Stimulated activated CD4-positive, alpha-beta T cell treated with anti-CD3 and anti-CD28 coated beads, Interleukin-1b, Interleukin-23, amount 100 ng/mL, for 24 hours (primary cell): ENCODE measurements around the gene CYP27B1.

Source experiments
- DNase-seq, 4 experiments: peaks; one replicate each; pipeline ENCODE4 v3.0.0-alpha.2; 2020; ENCODE audit warnings: low read depth in 4 of 4, low spot score in 1 of 4

Gene CYP27B1

GRCh38 chr12:57766464-57767304 lies at the start of gene CYP27B1:
Gene CYP27B1, minus strand, starts transcription at chr12:57767078. Its CDS starts 37 bp downstream, at chr12:57767041.
- no peak for DNase-seq

- DNase-seq: no peak
These were observed 49.4 kb upstream of the CYP27B1 start for GRCh38 chr12:57816001-57816854.

GRCh38 chr12:57815177-57816000 lies 48.5 kb upstream of the CYP27B1 start:
- no peak for DNase-seq

- DNase-seq: no peak
These were observed 47.3 kb upstream of the CYP27B1 start for GRCh38 chr12:57813971-57814772.

GRCh38 chr12:57813111-57813970 lies 46.5 kb upstream of the CYP27B1 start:
- DNase-seq: no peak

GRCh38 chr12:57811028-57811755 lies 44.3 kb upstream of the CYP27B1 start:
- DNase-seq: no peak

- DNase-seq: no peak
These were observed 43.6 kb upstream of the CYP27B1 start for GRCh38 chr12:57810450-57810849.

- no peak for DNase-seq
These were observed 42.5 kb upstream of the CYP27B1 start for GRCh38 chr12:57809425-57809824.

GRCh38 chr12:57808351-57808750 lies 41.5 kb upstream of the CYP27B1 start:
- no peak for DNase-seq

- no peak for DNase-seq
These were observed 40.4 kb upstream of the CYP27B1 start for GRCh38 chr12:57807285-57807684.

- DNase-seq: no peak
These were observed 39.8 kb upstream of the CYP27B1 start for GRCh38 chr12:57806677-57807076.

- peak in 1 of 4 experiments; percentile 14 for DNase-seq
These were observed 36.5 kb upstream of the CYP27B1 start for GRCh38 chr12:57803319-57803893.

- no peak for DNase-seq
These were observed 35.7 kb upstream of the CYP27B1 start for GRCh38 chr12:57802607-57803006.

- no peak for DNase-seq
These were observed 34.1 kb upstream of the CYP27B1 start for GRCh38 chr12:57800965-57801364.

GRCh38 chr12:57797933-57798332 lies 31.1 kb upstream of the CYP27B1 start:
- no peak for DNase-seq

- DNase-seq: no peak
These were observed 30.1 kb upstream of the CYP27B1 start for GRCh38 chr12:57796996-57797395.

- no peak for DNase-seq
These were observed 28.5 kb upstream of the CYP27B1 start for GRCh38 chr12:57795354-57795753.

GRCh38 chr12:57793920-57794319 lies 27.0 kb upstream of the CYP27B1 start:
- no peak for DNase-seq
